Stimulated activated CD4-positive, alpha-beta T cell treated with anti-CD3 and anti-CD28 coated beads, Interleukin-4, amount 100 ng/mL, for 24 hours (primary cell): ENCODE results near the gene MYBPHL.
"Not testable (repeated sequence)": the region's sequence is repeated elsewhere in the genome, so short reads cannot be mapped to it uniquely, and the experiment has no call there.

Experiments
- DNase-seq: peaks from one replicate; pipeline ENCODE4 v3.0.0-alpha.2; 2020

Gene MYBPHL

DNA sequence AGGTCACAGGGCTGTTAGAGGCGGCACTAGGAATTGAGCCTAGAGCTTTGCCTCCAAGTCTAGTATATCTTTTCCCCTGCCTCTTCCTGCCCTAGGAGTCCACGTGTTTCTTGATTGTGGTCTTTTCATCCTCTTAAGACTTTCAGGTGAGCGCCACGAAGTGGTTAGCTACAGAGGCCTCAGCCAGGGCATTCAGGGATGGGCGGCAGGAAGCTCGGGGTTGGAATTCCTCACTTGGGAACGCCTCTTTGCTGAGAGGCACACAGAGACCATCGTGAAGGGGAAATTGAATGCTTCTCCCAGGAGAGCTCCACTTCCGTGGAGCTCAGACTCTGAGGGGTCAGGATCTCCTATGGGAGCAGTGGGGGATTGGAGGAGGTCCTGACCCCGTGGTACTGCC, 820 bp downstream of the MYBPHL start:
- not testable (repeated sequence) for DNase-seq

DNA sequence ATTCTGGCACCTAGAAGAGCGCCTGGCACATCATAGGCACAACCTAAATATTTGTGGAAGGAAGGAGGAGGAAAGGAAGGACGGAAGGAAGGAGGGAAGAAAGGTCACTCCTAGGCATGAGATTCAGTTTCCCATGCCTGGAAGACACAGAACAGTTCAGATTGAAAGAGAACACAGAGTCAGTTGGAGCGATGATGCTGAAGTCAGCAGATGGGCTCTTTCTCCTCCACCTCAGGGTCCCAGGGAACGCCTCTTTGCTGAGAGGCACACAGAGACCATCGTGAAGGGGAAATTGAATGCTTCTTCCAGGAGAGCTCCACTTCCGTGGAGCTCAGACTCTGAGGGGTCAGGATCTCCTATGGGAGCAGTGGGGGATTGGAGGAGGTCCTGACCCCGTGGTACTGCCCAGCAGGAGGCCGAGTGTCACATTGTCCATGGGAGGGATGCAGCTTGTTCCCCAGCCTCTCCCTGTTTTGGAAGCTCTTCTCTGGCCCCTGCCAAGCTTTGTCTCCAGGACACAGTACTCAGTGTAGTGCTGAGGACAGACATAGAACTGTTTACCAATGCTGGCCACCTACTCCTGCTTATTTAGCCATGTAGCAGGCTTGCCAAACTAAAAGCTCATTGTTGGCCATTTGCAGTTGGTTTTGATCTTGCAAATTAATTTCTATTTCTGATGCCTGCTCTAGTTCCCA, 2.4 kb downstream of the MYBPHL start:
- no peak for DNase-seq

DNA sequence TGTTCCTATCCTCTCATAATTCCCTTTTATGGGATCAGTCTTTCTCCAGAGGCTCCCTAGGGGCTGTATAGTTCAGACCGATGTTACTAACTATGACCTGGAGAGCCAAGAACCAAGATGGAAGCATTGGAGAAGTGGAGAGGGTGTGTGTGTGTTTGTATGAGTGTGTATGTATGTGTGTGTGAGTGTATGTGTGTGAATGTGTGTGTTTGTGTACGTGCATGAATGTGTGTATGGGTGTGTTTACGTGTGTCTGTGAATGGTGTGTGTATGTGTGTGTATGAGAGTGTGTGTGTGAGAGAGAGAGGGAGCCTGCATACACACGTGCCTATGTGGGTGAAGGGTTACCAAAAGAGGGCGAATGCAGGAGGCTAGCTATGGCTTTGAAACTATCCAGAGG, 4.9 kb downstream of the MYBPHL start:
- no peak for DNase-seq

DNA sequence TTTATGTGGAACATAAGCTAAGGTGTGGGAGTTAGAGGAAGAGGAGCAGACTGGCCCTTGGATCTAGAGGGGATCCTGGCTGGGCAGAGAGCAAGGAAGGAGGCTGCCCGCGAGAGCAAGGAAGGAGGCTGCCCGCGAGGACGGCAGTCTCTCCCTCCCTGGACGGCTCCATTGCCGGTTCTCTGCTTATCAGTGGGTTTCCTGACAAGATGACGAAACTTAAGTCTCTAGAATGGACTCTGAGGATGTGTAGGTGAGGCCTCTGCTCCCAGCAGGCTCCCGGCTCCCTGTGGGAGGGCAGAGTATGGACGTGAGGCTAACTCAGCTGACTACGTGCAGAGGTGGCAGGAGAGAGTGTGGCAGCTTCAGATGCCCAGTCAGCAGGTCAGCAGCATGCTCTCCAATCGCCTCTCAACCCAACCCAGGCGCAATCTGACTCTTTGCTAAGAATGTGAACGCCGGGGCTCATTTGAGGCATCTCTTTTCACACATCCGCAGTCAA, 6.1 kb downstream of the MYBPHL start:
- DNase-seq = no peak

DNA sequence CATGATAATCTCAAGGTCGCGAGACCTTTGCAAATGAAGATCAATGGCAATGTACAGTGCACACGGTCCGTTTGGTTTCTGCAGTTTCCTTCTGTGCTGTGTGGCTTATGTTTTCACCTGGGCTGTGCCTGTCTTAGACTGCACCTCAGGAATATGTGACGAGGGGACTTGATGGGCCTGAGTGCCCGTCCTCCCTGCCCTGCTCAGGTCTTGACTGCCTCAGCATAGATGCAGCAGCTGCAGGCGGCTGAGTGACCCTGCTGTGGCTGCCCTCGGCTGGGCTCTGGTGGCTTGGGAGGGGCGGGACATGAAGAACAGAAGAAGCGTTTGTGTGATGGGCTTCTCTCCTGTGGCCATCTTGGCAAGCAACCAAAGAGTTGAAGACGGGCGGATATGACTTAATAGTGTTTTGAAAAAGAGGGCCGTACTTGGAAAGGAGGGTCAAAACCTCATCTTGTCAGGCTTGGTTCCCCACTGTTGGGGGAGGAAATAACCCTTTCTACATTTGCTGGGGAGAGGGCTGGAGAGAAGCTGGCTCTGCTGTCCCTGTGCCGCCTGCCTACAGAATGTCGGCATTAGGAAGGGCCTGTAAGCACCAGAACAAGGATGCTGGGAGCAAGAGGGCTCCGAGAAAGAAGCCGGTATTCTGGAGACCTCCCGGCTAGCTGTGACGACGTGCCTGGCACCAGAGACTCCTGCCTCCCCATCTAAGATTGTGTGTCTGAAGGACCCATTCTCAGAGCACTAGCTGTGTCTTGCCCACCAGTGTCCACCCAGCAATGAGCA, 7.1 kb downstream of the MYBPHL start:
- DNase-seq = no peak

DNA sequence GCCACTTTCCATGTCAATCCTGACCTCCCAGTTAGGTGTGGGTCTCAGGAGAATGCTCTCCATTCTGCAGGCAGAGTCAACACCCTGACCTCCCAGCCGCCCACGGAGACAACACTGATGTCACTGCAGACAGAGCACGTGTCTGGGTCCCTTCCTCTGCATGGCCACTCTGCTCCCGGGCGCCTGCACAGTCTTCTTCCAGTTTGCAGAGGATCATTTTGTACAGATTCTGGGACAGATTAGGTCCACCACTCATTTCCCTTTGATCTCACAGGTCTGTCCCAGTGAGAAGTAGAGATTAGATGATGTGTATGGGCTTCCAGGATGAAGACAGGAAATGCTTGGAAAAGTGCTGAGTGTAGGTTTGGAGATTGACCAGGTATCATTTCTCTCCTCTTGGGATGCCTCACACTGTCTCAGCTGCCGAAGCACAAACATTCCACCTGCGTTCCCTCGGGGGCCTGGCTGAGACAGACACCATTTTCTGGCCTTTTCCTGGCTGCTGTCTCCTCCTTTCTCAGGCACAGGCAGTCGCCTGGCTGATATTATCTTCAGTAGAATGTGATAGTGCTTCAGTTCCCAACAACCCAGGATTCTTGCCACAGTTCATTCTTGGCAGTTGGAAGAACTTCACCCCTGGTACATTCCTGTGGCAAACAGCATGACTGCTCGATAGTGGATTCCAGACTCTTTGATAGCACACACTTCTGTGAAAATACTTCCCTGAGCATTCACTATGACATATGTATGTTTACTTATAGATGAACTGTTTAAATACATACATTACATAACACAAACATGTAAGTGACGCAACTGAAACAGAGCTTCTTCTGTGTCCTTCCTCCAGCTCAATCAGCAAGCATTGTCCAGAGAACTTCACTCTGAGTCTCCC, 7.9 kb downstream of the MYBPHL start:
- DNase-seq = no peak

DNA sequence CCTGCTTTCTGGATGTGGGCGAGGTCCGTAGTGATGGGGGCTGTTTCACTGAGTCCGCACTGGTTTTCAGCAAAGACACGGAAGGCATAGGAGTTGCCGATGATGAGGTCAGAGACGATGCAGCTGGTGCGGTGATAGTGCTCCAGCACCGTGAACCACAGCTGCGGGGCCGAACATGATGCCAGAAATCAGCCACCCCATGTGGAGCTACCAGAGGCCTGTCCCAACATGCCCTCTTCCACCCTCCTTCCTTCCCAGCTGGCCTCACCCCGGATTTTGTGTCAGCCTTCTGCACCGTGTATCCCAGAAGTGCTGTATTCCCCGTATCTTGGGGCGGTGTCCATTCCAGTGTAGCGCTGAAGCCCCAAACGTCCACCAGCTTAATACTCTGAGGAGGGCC, 10.0 kb downstream of the MYBPHL start:
- no peak for DNase-seq

DNA sequence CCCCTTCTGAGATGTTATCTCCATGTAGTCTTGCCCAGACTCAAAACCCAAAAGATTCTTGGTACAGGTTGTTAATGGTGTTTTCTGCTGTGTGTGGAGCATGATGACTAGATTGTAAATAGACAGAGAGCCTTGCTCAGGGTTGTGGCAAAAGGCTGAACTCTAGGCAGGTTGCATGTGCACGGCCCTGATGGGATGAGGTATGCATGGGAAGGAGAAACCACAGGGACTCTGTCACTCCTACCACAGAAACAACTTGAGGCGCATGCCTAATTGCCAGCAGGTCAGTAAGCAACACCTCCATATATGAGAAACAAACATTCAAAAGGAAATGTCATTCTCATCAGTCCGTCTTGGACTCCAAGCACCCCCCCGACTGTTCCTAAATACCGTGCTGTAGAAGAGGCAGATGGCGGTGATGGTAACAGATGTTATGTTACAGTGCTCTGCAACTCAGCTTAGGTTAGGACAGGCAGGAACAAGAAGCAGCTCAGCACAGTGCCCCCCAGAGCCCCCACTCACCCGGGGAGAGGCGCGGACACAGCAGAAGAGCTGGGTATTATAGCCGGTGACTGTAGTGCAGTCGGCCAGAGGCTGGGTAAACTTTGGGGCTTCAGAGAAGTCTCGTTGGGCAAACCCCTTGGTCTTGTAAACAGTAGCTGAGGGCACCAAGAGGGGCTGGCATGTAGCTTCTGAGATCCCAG, 10.9 kb downstream of the MYBPHL start:
- no peak for DNase-seq

DNA sequence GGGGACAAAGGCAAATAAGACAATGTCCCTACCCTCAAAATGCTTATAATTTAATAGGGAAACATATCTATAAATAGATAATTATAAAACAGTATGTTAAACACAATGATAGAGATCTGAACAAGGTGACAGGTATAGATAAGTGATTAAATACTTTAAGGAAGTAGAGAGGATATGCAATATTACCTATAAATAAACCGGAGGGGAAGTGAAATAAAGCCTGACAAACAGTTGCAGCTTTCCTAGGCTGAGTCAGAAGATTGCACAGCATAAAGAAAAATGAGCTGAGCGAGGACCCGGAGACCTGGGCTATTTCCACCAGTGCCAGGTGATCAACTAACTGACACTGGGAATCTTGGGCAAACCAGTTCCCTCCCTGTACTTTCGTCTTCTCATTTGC, 12.3 kb downstream of the MYBPHL start:
- no peak for DNase-seq

DNA sequence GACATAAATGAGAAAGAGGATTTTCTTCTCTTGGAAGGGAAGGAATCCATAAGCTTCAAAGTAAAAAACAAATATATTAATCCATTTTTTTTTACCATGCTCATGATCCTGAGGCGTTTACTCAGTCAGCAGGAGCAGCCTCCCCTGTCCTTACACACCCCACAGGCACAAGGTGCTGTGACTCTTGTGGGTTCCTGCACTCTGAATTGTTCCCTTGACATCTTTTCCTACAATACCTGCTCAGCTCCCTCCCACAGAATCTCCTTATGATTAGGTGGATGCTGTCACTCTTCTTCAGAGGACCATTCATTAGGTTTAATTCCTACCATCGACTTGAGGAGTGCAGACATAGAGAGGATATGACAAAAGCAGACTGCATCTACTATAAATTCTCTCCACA, 13.8 kb downstream of the MYBPHL start:
- no peak for DNase-seq

DNA sequence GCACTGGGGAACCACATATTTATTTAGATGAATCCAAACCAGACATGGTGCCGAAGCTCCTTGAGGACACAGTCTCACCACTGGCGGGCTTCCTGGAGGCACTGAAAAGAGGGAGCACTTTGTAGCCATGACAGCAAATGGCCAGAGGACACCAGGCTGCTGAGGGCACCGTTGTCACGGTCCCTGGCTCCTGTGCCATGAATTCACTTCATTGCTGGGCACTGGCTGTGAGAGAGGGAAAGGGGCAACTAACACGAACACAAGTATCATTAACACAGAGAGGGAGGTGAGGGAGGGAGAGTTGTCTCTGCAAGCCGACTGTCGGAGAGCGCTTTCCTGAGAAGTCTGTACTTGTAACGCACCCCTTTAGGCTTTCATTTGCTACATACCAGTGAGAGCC, 14.4 kb downstream of the MYBPHL start:
- no peak for DNase-seq

DNA sequence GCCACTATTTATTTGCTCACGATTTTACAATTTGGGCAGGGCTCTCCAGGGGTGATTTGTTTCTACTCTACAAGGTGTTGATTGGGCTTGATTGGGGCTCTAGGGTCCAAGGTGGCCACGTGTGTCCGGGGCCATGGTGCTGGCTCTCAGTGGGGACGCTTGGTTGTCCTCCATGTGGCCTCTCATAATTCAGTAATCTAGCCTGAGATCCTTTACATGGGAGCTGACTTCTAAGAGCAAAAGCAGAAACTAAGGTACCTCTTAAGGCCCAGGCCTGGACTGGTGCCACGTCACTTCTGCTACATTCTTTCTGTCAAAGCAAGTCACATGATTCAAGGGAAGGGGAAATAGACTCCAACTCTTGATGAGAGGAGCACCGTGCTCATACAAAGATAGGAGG, 15.8 kb downstream of the MYBPHL start:
- no peak for DNase-seq

DNA sequence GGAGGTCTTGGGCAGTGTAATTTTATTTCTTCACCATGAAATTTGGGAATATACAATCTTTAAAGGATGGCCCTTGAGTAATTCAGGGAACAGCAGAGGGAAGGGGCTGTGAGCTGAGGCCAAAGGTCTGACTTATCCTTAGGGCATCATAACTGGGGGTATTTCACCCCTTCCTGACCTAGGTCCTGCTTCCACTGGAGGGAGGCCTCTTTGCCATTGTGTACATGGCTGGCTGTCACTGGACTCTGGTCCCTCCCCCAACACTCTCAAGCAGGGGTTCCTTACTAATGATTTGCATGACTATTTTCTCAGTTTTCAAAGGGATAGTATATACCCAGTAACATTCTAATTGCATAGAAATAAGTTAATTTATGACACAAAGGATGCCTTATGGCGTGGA, 16.7 kb downstream of the MYBPHL start:
- DNase-seq = no peak

DNA sequence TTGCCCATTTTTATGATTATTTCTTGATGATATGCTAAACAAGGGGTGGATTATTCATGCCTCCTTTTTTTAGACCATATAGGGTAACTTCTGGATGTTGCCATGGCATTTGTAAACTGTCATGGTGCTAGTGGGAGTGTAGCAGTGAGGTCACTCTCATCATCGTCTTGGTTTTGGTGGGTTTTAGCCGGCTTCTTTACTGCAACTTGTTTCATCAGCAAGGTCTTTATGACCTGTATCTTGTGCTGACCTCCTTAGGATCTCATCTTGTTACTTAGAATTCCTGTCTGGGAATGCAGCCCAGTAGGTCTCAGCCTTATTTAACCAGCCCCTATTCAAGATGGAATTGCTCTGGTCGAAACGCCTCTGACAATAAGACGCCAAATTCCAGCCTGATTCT, 20.0 kb downstream of the MYBPHL start:
- not testable (repeated sequence) for DNase-seq

DNA sequence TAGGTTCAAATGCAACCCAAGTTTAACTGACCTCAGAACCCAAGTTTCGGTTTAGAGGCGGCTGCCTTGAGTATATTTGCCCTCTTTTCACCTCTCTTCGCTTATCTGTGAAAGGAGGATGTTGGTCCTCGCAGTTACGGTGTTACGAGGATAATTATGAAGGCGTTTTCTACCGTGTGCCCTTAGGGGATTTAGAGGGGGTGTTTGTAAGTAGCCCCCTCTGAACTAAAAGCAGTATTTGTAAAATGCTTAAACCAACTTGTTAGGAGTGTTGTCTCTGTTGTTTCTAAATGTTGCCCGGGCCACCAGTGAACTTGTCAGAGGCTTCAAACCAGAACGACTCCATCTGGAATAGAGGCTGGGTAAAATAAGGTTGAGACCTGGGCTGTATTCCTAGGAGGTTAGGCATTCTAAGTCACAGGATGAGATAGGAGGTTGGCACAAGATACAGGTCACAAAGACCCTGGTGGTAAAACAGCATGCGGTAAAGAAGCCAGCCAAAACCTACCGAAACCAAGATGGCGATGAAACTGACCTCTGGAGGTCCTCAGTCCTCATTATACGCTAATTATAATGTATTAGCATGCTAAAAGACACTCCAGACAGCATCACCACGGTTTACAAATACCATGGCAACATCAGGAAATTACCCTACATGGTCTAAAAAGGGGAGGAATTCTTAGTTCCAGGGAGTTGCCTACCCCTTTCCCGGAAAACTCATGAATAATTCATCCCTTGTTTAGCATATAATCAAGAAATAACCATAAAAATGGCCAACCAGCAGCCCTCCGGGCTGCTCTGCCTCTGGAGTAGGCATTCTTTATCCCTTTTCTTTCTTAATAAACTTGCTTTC, 22.8 kb downstream of the MYBPHL start:
- no peak for DNase-seq

DNA sequence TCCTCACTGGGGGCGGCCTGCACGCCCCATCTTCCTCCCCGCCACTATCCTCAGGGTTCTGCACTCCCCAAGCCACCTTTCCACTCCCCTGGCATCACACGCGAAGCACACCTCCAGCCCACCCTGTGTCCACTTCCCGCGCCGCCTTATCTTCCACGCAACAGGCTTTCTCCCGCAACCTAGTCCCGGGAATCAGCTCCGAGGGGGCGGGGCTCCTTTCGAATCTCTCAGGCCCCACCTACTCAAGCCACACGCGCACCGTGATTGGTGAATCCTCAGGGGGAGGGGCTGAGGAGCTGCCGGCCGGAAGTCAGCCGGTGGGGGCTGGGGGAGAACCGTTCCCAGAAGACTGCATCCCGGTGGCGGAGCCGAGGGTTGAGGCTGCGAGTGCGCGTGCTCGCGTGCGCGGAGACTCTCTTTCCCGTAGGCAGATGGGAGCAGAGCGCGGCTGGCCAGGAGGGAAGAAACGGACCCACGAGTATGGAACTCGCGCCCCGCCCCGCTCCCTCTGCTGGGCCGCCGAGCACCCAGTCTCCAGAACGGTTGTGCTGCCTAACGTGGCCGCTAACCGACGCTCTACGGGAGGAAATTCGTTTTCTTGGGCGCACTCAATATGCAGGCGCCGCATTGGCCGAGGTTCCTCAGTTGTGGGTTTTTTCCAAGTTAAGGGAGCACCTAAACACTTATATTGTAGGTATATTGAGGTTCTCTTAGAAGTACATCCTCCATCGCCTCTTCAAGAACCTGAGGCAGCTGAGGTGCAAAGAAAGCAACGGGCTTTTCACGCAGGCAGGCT, 23.7 kb downstream of the MYBPHL start, which contains the start of gene PSRC1:
Gene PSRC1 (minus strand): TSS at position 194 of the 796 bp plus-strand sequence.
- DNase-seq = peak; percentile 92

DNA sequence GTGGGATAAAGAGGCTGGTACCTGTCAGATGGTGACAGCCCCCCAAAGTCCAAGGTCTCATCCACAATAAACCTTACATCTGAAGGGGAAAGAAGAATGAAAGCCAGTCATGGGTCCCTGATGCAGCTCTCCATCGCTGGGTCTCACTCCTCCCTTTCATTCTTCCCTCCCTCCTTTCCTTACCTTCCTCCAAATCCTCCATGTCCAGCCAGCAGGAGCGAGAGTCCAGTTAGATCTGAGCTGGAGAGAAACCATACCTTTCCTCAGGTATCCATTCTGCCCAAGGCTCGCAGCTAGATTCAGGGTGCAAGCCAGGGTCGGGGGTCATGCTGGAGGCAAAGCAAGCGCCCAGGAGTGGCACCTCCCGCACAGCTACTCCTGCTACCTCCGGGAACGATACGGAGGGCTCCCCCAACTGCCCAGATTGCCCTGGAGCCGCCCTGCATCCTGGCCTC, 24.3 kb downstream of the MYBPHL start:
- DNase-seq = no peak

DNA sequence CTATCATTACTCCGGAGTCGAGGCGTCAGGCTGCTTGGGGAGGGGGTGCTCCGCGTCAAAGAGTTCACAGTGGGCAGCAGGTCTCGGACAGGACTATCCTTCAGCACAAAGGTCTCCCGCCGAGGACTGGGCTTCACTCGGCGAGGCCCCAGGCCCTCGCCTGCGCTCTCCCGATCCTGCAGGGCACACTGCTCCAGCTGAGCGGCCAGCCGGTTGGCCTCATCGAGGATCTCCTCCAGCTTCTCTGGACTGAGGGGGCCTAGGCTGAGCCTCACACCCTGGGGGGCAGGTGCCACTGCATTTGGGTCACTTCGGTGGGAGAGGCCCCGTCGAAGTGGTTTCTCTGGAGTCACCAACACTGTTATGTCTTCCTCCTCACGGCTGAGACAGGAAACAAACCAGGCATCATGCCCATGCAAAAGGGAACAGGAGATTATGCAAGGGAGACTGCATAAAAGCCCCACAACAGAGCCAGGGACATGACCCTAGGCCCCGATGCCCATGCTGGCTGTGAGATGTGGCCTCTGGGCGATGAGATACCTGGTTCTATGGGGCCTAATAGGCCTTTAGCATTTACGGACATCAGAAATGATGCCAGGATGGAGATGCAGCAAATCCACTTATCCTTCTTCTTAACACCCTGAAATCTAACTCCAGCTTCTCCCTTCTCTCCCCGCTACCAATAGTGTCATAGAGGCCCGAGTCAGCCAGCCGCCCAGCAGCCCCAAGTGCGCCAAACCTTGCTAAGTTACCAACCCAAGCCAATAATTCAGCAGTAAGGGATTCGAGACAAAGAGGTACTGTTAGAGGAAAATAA, 24.9 kb downstream of the MYBPHL start:
- no peak for DNase-seq

DNA sequence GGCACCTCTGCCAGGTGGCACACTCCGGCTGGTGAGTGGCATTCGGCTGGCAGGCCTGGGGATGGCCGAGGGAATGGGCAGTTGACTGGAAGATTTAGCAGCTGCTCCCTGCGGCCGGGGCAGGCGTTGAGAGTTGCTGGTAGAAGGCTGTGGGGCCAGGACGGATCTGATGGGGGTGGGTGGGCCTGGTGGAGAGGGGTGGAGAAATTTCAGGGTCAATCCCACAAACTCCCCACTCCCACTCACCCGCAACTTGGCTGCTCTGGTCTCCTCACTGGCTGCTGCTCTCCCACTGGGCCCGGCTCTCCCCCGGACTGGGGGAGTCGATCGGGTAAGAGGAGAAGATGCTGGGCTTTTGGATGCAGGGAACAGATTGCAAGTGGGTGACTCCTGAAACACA, 25.9 kb downstream of the MYBPHL start:
- DNase-seq = no peak
